Measurements from ENCODE around the gene RWDD4. TPM values are rescaled to one million over a fixed set of nuclear protein-coding genes. Genes with fewer than 3 reads are reported as not detected.

The RWDD4 gene
- total RNA-seq, 2 experiments from 2014 or later, result 20.4 to 26.4 TPM

- intact Hi-C loops (cut with micrococcal nuclease; ENCODE audit: unreplicated experiment), result no loop called here
- CTCF ChIA-PET (ENCODE audit: unreplicated experiment), result no interaction called here
- Histone ChIP-seq H3K4me3 (ENCODE audit: low read depth, low read length, poor library complexity, severe bottlenecking) (no peak overlapping the region), H4K20me1 (ENCODE audit: insufficient read depth, low read length) (no peaks in the 10 kb centered on the region), H3K9me2 (ENCODE audit: insufficient read depth, low read length) (no peaks in the 10 kb centered on the region), H2AFZ (ENCODE audit: low read length) (no peak overlapping the region), H3K36me3 (ENCODE audit: insufficient read depth, low read length) (no peaks in the 10 kb centered on the region), H3K4me1 (ENCODE audit: insufficient read depth, low read length, poor library complexity, severe bottlenecking) (no peaks in the 10 kb centered on the region), H3K9me3 (ENCODE audit: low read length) (no peaks in the 10 kb centered on the region), H3K79me2 (ENCODE audit: insufficient read depth, low read depth, low read length) (no peaks in the 10 kb centered on the region), H3K4me2 (ENCODE audit: low read length) (no peak overlapping the region), H3K27ac (ENCODE audit: low read depth, low read length, poor library complexity, severe bottlenecking) (no peak overlapping the region)
- TF ChIP-seq CTCF (conservative IDR thresholded peaks at IDR 0.05; ENCODE audit: low read length) (no peak), EZH2phosphoT487 (IDR thresholded peaks at IDR 0.05; ENCODE audit: borderline replicate concordance, low read depth, low read length) (no peak)
- POLR2A ChIA-PET, result no interaction called here
- BruUV-seq (replicated peaks), result no TSS peak
- no peak for DNase-seq (ENCODE audit: low spot score)
Observed at GRCh38 chr4:183610613-183611012, 48.4 kb downstream of the RWDD4 start.

- Histone ChIP-seq H3K79me2 (ENCODE audit: insufficient read depth, low read depth, low read length) (no peaks in the 10 kb centered on the region), H3K4me1 (ENCODE audit: insufficient read depth, low read length, poor library complexity, severe bottlenecking) (no peaks in the 10 kb centered on the region), H3K27ac (ENCODE audit: low read depth, low read length, poor library complexity, severe bottlenecking) (no peak overlapping the region), H3K4me2 (ENCODE audit: low read length) (no peak overlapping the region), H2AFZ (ENCODE audit: low read length) (no peak overlapping the region), H3K9me2 (ENCODE audit: insufficient read depth, low read length) (no peaks in the 10 kb centered on the region), H3K36me3 (ENCODE audit: insufficient read depth, low read length) (no peaks in the 10 kb centered on the region), H3K9me3 (ENCODE audit: low read length) (no peaks in the 10 kb centered on the region), H3K4me3 (ENCODE audit: low read depth, low read length, poor library complexity, severe bottlenecking) (no peak overlapping the region), H4K20me1 (ENCODE audit: insufficient read depth, low read length) (no peaks in the 10 kb centered on the region)
- ChIA-PET POLR2A (interaction anchor here (0.6 kb wide), 2 partner anchors 19 to 287 kb away, joined by 3 read pairs; no protein-coding TSS in a partner anchor), CTCF (ENCODE audit: unreplicated experiment) (no interaction called here)
- BruUV-seq (replicated peaks), result no TSS peak
- intact Hi-C loops (cut with micrococcal nuclease; ENCODE audit: unreplicated experiment), result no loop called here
- TF ChIP-seq CTCF (conservative IDR thresholded peaks at IDR 0.05; ENCODE audit: low read length) (no peak), EZH2phosphoT487 (IDR thresholded peaks at IDR 0.05; ENCODE audit: borderline replicate concordance, low read depth, low read length) (no peak)
- no peak for DNase-seq (ENCODE audit: low spot score)
Observed at GRCh38 chr4:183610033-183610432, 49.0 kb downstream of the RWDD4 start.

GRCh38 chr4:183609151-183609550 is 49.8 kb downstream of the RWDD4 start:
- H3K4me2 ChIP-seq (ENCODE audit: low read length), result no peak overlapping the region
- intact Hi-C loops (cut with micrococcal nuclease; ENCODE audit: unreplicated experiment), result no loop called here
- no peaks in the 10 kb centered on the region for H3K79me2 ChIP-seq (ENCODE audit: insufficient read depth, low read depth, low read length)
- H3K36me3 ChIP-seq (ENCODE audit: insufficient read depth, low read length), result no peaks in the 10 kb centered on the region
- ChIA-PET CTCF (ENCODE audit: unreplicated experiment) (no interaction called here), POLR2A (interaction anchor here (0.6 kb wide), 2 partner anchors 9 to 1034 kb away, joined by 3 to 4 read pairs; no protein-coding TSS in a partner anchor)
- no peaks in the 10 kb centered on the region for H3K4me1 ChIP-seq (ENCODE audit: insufficient read depth, low read length, poor library complexity, severe bottlenecking)
- no peak overlapping the region for H3K27ac ChIP-seq (ENCODE audit: low read depth, low read length, poor library complexity, severe bottlenecking)
- no peaks in the 10 kb centered on the region for H3K9me2 ChIP-seq (ENCODE audit: insufficient read depth, low read length)
- DNase-seq (ENCODE audit: low spot score), result no peak
- H4K20me1 ChIP-seq (ENCODE audit: insufficient read depth, low read length), result no peaks in the 10 kb centered on the region
- no peak overlapping the region for H2AFZ ChIP-seq (ENCODE audit: low read length)
- no peaks in the 10 kb centered on the region for H3K9me3 ChIP-seq (ENCODE audit: low read length)
- no peak for TF ChIP-seq CTCF (conservative IDR thresholded peaks at IDR 0.05; ENCODE audit: low read length)
- TF ChIP-seq EZH2phosphoT487 (IDR thresholded peaks at IDR 0.05; ENCODE audit: borderline replicate concordance, low read depth, low read length), result no peak
- H3K4me3 ChIP-seq (ENCODE audit: low read depth, low read length, poor library complexity, severe bottlenecking), result no peak overlapping the region
- BruUV-seq (replicated peaks), result no TSS peak
